Esophagus muscularis mucosa (tissue), 4 donors: ENCODE results near the gene DOCK1.

Source experiments
- EP300 ChIP-seq: sonication (generic); formaldehyde crosslinking; IDR thresholded peaks from one replicate; pipeline ENCODE4 v1.6.1; 2017; ENCODE audit warnings: antibody characterized with exemption
- POLR2A ChIP-seq: fragments of 450-650 bp; IDR thresholded peaks from one replicate; pipeline ENCODE4 v1.6.1; 2017; ENCODE audit warnings: antibody characterized with exemption, moderate library complexity, mild to moderate bottlenecking, low read depth
- POLR2AphosphoS5 ChIP-seq, 2 donors: sonication (generic); formaldehyde crosslinking; IDR thresholded peaks; one replicate each; pipeline ENCODE4 v1.6.1; 2017; ENCODE audit warnings: antibody characterized with exemption in 2 of 2
- TF ChIP-seq, protein P1 (sequence below), 3 experiments: fragments of 200-600 bp in 2 of 3; fragments of 450-650 bp in 1 of 3; sonication (generic) in 2 of 3; IDR thresholded peaks; one replicate each; pipeline ENCODE4 v1.5.1; 2017 to 2019; ENCODE audit warnings: antibody characterized with exemption in 3 of 3, mild to moderate bottlenecking in 2 of 3, moderate library complexity in 1 of 3

DNA sequence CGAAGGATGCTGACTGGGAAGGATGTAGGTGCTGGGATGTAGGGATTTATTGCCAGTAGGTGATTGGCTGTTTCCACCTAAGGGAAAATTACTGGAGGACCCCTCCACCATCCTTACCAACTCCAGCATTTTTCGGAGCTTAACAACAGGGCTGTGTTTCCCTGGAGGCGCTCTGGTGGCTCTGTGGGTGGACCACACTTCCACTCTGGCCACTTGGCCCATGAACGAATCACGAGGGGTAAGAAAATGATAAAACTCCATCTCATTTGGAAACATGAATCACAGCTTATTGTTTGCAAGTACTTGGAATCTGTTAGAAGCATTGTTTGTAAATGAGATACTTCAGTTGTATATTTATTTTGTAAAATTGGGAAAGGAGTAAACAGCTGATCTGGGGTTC, 3.0 kb downstream of the DOCK1 start:
- TF ChIP-seq POLR2A (no peak), EP300 (no peak), POLR2AphosphoS5 (IDR thresholded peaks at IDR 0.05) (no peak)
- TF ChIP-seq, protein P1, sequence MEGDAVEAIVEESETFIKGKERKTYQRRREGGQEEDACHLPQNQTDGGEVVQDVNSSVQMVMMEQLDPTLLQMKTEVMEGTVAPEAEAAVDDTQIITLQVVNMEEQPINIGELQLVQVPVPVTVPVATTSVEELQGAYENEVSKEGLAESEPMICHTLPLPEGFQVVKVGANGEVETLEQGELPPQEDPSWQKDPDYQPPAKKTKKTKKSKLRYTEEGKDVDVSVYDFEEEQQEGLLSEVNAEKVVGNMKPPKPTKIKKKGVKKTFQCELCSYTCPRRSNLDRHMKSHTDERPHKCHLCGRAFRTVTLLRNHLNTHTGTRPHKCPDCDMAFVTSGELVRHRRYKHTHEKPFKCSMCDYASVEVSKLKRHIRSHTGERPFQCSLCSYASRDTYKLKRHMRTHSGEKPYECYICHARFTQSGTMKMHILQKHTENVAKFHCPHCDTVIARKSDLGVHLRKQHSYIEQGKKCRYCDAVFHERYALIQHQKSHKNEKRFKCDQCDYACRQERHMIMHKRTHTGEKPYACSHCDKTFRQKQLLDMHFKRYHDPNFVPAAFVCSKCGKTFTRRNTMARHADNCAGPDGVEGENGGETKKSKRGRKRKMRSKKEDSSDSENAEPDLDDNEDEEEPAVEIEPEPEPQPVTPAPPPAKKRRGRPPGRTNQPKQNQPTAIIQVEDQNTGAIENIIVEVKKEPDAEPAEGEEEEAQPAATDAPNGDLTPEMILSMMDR (IDR thresholded peaks at IDR 0.05) = no peak
